GM13976 (cell line): ENCODE measurements around the gene EPHA7.

Experiments used
- DNase-seq: peaks from one replicate; pipeline ENCODE4 v3.0.0; 2012; ENCODE audit warnings: low spot score
- CTCF ChIP-seq: IDR thresholded peaks from 2 replicates; pipeline ENCODE4 v1.5.1; 2012; ENCODE audit warnings: borderline replicate concordance, mild to moderate bottlenecking; ENCODE audit not compliant: insufficient read depth; ENCODE audit errors: extremely low read depth, missing control alignments, control extremely low read depth
- in situ Hi-C: fragments of 300-500 bp; cut with MboI; formaldehyde crosslinking; loops from one replicate; pipeline ENCODE4 v1.12.0; 2022; ENCODE audit warnings: low sequenced_read_pairs, mixed read lengths, inconsistent platforms; ENCODE audit not compliant: unreplicated experiment

The EPHA7 gene

GRCh38 chr6:93417421-93418013 is 1.8 kb downstream of the EPHA7 start:
- TF ChIP-seq CTCF: no peak
- in situ Hi-C loops: no loop called here
- peak; percentile 34 for DNase-seq

- in situ Hi-C loops: no loop called here
- no peak for TF ChIP-seq CTCF
- peak; percentile 7 for DNase-seq
Measured at GRCh38 chr6:93416571-93417420, 2.6 kb downstream of the EPHA7 start.

GRCh38 chr6:93413190-93413589 is 6.2 kb downstream of the EPHA7 start:
- in situ Hi-C loops: no loop called here
- no peak for TF ChIP-seq CTCF

GRCh38 chr6:93412452-93412851 is 6.9 kb downstream of the EPHA7 start:
- DNase-seq: no peak
- TF ChIP-seq CTCF: no peak
- in situ Hi-C loops: no loop called here

More at GRCh38 chr6:93413190-93413589, 6.2 kb downstream of the EPHA7 start:
- DNase-seq: no peak

- DNase-seq: no peak
- in situ Hi-C loops: no loop called here
- TF ChIP-seq CTCF: no peak
Measured at GRCh38 chr6:93407186-93407585, 12.2 kb downstream of the EPHA7 start.

GRCh38 chr6:93403390-93403789 is 16.0 kb downstream of the EPHA7 start:
- in situ Hi-C loops: no loop called here
- DNase-seq: no peak
- TF ChIP-seq CTCF: no peak
